Hepatocyte (in vitro differentiated cells): Measurements from ENCODE around the gene APOO. TPM values are rescaled to one million over a fixed set of nuclear protein-coding genes. Genes with fewer than 3 reads are reported as not detected.
"Not testable (repeated sequence)": the region's sequence is repeated elsewhere in the genome, so short reads cannot be mapped to it uniquely, and the experiment has no call there.

Experiments used
- DNase-seq: peaks from one replicate; pipeline ENCODE4 v3.0.0-alpha.2; 2016; ENCODE audit warnings: low spot score
- H2AFZ ChIP-seq: fragments of 200-600 bp; sonication (generic); 2 replicates; pipeline ENCODE4 v1.6.0; 2016; ENCODE audit warnings: antibody characterized with exemption, mild to moderate bottlenecking
- H3K27ac ChIP-seq: fragments of 200-600 bp; sonication (generic); 2 replicates; pipeline ENCODE4 v1.5.1; 2016; ENCODE audit warnings: mild to moderate bottlenecking
- H3K27me3 ChIP-seq: fragments of 200-600 bp; sonication (generic); 2 replicates; pipeline ENCODE4 v1.6.1; 2016
- H3K36me3 ChIP-seq: fragments of 200-600 bp; sonication (generic); replicated peaks from 2 replicates; pipeline ENCODE4 v1.5.1; 2016; ENCODE audit warnings: low read depth; ENCODE audit not compliant: insufficient read depth
- H3K4me1 ChIP-seq: fragments of 200-600 bp; sonication (generic); 2 replicates; pipeline ENCODE4 v1.5.1; 2016; ENCODE audit warnings: mild to moderate bottlenecking, moderate library complexity; ENCODE audit not compliant: insufficient read depth
- H3K4me2 ChIP-seq: fragments of 200-600 bp; sonication (generic); 2 replicates; pipeline ENCODE4 v1.6.0; 2016
- H3K4me3 ChIP-seq: fragments of 200-600 bp; sonication (generic); 2 replicates; pipeline ENCODE4 v1.5.1; 2016; ENCODE audit warnings: mild to moderate bottlenecking
- H3K79me2 ChIP-seq: fragments of 200-600 bp; sonication (generic); 2 replicates; pipeline ENCODE4 v1.6.0; 2017; ENCODE audit warnings: mild to moderate bottlenecking
- H3K9me2 ChIP-seq: fragments of 200-600 bp; sonication (generic); replicated peaks from 2 replicates; pipeline ENCODE4 v1.6.0; 2017; ENCODE audit warnings: mild to moderate bottlenecking; ENCODE audit not compliant: insufficient read depth
- H3K9me3 ChIP-seq: fragments of 200-600 bp; sonication (generic); 2 replicates; pipeline ENCODE4 v1.5.1; 2016; ENCODE audit warnings: low read depth, mild to moderate bottlenecking
- H4K20me1 ChIP-seq: fragments of 200-600 bp; sonication (generic); 2 replicates; pipeline ENCODE4 v1.6.0; 2016; ENCODE audit warnings: mild to moderate bottlenecking; ENCODE audit not compliant: insufficient read depth, poor library complexity, severe bottlenecking
- EZH2 ChIP-seq: fragments of 200-600 bp; sonication (generic); IDR thresholded peaks from 2 replicates; pipeline ENCODE4 v1.6.1; 2016; ENCODE audit warnings: antibody characterized with exemption, mild to moderate bottlenecking, borderline replicate concordance
- EZH2phosphoT487 ChIP-seq: fragments of 200-600 bp; sonication (generic); IDR thresholded peaks from one replicate; pipeline ENCODE4 v1.6.1; 2018; ENCODE audit warnings: antibody characterized with exemption, mild to moderate bottlenecking, low read depth, moderate library complexity; ENCODE audit not compliant: unreplicated experiment, severe bottlenecking
- WGBS: methylation state at CpG from one replicate; pipeline ENCODE4 v1.1.6; 2016; ENCODE audit warnings: low lambda C conversion rate; ENCODE audit errors: missing lambda C conversion rate; 5-methylcytosine and 5-hydroxymethylcytosine counted together
- polyA plus RNA-seq: library from polyadenylated mRNA; unstranded; fragments of >200 nt; fragmentation: Nextera tagmentation; extraction: Ambion mirVana; gene quantifications from 2 replicates; pipeline ENCODE4 v1.2.1, GENCODE V29; 2016
- total RNA-seq: library from RNA; depleted of rRNA; stranded (reverse); fragments of >200 nt; gene quantifications from 2 replicates; pipeline ENCODE4 v1.2.3, GENCODE V29; 2014
- TF ChIP-seq, protein P1 (sequence below): fragments of 200-600 bp; sonication (generic); IDR thresholded peaks from 2 replicates; pipeline ENCODE4 v1.5.1; 2016; ENCODE audit warnings: antibody characterized with exemption, mild to moderate bottlenecking; ENCODE audit not compliant: poor library complexity

The APOO gene
- total and polyA plus RNA-seq, 2 experiments from 2014 or later = 27.0 to 45.1 TPM

DNA sequence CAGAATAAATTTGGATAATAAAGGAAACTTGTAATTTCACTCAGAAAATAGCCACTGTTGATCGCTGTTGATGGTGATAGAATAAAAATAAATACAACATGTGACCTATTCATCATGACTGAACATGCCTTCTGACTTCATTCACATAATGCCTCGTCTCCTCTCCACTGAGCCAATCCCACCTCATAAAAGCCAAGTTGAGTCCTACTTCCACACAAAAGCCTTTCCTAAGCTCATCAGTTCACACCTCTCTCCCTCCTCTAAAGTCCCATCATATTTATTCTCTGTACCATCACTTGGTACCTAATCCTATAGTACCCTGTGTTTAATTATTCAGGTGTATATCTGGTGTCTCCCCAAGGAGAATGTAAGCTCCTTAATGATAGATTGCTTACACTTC, 37.7 kb downstream of the APOO start:
- no peaks in the 10 kb centered on the region for H3K9me3 ChIP-seq
- no peak overlapping the region for H2AFZ ChIP-seq
- no peak overlapping the region for H3K27ac ChIP-seq
- H3K79me2 ChIP-seq = no peaks in the 10 kb centered on the region
- DNase-seq = no peak
- no peaks in the 10 kb centered on the region for H4K20me1 ChIP-seq
- H3K4me3 ChIP-seq = no peak overlapping the region
- H3K4me2 ChIP-seq = no peak overlapping the region
- no peaks in the 10 kb centered on the region for H3K4me1 ChIP-seq
- TF ChIP-seq EZH2phosphoT487 (no peak), EZH2 (no peak)
- TF ChIP-seq, protein P1, sequence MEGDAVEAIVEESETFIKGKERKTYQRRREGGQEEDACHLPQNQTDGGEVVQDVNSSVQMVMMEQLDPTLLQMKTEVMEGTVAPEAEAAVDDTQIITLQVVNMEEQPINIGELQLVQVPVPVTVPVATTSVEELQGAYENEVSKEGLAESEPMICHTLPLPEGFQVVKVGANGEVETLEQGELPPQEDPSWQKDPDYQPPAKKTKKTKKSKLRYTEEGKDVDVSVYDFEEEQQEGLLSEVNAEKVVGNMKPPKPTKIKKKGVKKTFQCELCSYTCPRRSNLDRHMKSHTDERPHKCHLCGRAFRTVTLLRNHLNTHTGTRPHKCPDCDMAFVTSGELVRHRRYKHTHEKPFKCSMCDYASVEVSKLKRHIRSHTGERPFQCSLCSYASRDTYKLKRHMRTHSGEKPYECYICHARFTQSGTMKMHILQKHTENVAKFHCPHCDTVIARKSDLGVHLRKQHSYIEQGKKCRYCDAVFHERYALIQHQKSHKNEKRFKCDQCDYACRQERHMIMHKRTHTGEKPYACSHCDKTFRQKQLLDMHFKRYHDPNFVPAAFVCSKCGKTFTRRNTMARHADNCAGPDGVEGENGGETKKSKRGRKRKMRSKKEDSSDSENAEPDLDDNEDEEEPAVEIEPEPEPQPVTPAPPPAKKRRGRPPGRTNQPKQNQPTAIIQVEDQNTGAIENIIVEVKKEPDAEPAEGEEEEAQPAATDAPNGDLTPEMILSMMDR = no peak
- 93% methylated on average over 2 of the region's 2 CpGs for WGBS
- H3K9me2 ChIP-seq = no peaks in the 10 kb centered on the region
- H3K36me3 ChIP-seq = no peaks in the 10 kb centered on the region
- H3K27me3 ChIP-seq = no peaks in the 10 kb centered on the region

DNA sequence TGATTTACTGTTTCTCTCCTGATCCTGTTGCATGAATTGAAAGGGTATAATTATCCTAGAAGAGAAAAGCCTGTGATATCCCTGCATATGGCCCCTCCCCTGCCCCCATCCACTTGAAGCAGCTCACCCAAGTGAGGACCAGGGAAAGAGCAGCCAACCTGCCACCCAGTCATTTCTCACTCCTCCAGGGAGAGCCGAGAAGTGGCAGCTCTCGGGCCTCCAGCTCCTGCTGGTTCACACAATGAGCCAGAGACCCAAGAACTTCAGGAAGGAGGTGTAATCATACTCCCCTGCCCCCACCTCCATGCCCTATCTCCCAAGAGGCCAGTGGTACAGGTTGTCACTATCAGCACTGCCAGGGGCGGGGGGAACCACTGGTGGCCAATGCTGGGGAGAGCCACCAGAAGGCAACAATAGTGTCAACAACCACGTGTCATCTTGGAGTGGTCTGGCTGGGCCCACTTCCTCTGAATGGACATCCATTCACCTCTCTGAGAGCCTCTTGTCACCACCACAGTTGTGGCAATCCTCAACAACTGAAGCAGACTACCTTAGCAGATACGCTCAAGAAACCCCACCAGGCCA, 42.9 kb downstream of the APOO start:
- 78% methylated on average over 5 of the region's 5 CpGs for WGBS
- no peaks in the 10 kb centered on the region for H4K20me1 ChIP-seq
- peak overlapping the region; percentile 57 for H3K27ac ChIP-seq
- no peaks in the 10 kb centered on the region for H3K4me1 ChIP-seq
- no peaks in the 10 kb centered on the region for H3K9me3 ChIP-seq
- no peaks in the 10 kb centered on the region for H3K27me3 ChIP-seq
- no peak overlapping the region for H2AFZ ChIP-seq
- DNase-seq = peak; percentile 15
- H3K9me2 ChIP-seq = no peaks in the 10 kb centered on the region
- no peaks in the 10 kb centered on the region for H3K79me2 ChIP-seq
- no peak overlapping the region for H3K4me2 ChIP-seq
- H3K36me3 ChIP-seq = no peaks in the 10 kb centered on the region
- TF ChIP-seq EZH2phosphoT487 (no peak), EZH2 (no peak)
- TF ChIP-seq, protein P1 = no peak
- H3K4me3 ChIP-seq = no peak overlapping the region

DNA sequence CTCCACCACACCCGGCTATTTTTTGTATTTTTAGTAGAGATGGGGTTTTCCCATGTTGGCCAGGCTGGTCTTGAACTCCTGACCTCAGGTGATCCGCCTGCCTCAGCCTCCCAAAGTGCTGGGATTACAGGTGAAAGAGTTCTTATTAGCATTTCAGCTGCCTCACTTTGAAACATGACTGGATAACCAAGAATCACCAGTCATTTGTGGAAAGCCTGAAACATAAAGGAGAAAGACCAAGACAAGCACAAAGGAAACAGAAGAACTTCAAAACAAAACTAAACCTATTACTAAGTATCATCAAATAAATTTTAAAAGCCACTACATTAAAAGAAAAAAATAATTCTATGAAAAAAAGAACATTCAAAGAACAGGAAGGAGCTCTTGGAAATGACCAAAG, 45.8 kb downstream of the APOO start:
- not testable (repeated sequence) for H3K9me3 ChIP-seq, DNase-seq, H3K4me1 ChIP-seq, H3K79me2 ChIP-seq, H3K36me3 ChIP-seq, H3K9me2 ChIP-seq, H2AFZ ChIP-seq, H4K20me1 ChIP-seq, H3K4me3 ChIP-seq, H3K27ac ChIP-seq, H3K4me2 ChIP-seq, H3K27me3 ChIP-seq
- 97% methylated on average over 2 of the region's 2 CpGs for WGBS

DNA sequence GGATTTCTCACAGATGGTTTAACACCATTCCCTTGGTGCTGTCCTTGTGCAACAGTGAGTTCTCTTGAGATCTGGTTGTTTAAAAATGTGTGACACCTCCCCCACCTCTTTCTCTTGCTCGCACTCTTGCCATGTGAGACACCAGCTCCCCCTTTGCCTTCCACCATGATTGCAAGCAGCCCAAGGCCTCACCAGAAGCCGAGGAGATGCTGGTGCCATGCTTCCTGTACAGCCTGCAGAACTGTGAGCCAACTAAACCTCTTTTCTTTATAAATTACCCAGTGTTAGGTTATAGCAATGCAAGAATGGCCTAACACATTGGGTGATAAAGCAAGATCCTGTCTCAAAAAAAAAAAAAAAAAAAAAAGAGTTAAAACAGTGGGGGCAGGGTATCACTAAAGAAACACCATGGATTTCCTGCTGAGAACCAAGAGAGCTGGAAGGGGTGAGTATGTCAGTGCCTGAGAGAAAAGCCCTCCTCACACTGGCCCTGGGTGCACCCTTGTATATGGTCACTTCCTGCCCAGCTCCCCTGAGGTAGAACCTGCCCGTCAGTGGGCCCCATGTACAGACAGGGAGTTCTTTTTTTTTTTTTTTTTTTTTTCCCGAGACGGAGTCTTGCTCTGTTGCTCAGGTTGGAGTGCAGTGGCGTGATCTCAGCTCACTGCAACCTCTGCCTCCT, 46.4 kb downstream of the APOO start:
- H4K20me1 ChIP-seq = no peaks in the 10 kb centered on the region
- H3K79me2 ChIP-seq = no peaks in the 10 kb centered on the region
- no peak overlapping the region for H3K4me3 ChIP-seq
- no peak overlapping the region for H2AFZ ChIP-seq
- no peaks in the 10 kb centered on the region for H3K9me3 ChIP-seq
- H3K9me2 ChIP-seq = no peaks in the 10 kb centered on the region
- DNase-seq = no peak
- no peak for TF ChIP-seq EZH2phosphoT487
- no peak for TF ChIP-seq EZH2
- TF ChIP-seq, protein P1 = no peak
- H3K4me2 ChIP-seq = no peak overlapping the region
- H3K36me3 ChIP-seq = no peaks in the 10 kb centered on the region
- 91% methylated on average over 6 of the region's 6 CpGs for WGBS
- no peaks in the 10 kb centered on the region for H3K4me1 ChIP-seq
- no peaks in the 10 kb centered on the region for H3K27me3 ChIP-seq
- H3K27ac ChIP-seq = no peak overlapping the region

DNA sequence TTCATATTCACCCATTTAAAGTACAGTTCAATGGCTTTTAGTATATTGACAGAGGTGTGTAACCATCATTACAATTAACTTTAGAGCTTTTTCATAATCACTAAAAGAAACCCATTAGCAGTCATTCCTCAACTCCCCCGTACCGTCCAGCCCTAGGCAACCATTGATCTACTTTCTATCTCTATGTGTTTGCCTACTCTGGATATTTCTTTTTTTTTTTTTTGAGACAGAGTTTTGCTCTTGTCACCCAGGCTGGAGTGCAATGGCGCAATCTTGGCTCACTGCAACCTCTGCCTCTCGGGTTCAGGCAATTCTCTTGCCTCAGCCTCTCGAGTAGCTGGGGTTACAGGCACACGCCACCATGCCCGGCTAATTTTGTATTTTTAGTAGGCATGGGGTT, 48.5 kb downstream of the APOO start:
- not testable (repeated sequence) for H3K79me2 ChIP-seq, H3K9me2 ChIP-seq, H4K20me1 ChIP-seq, H3K4me2 ChIP-seq, H3K27ac ChIP-seq, H3K4me1 ChIP-seq, DNase-seq, H3K4me3 ChIP-seq, H3K36me3 ChIP-seq, H3K9me3 ChIP-seq, H3K27me3 ChIP-seq, H2AFZ ChIP-seq
- 76% methylated on average over 7 of the region's 7 CpGs for WGBS
